Caki2 (cell line): Measurements from ENCODE around the gene CACNA1C. TPM values are rescaled to one million over a fixed set of nuclear protein-coding genes. Genes with fewer than 3 reads are reported as not detected.

ENCODE experiments used
- DNase-seq: peaks from one replicate; pipeline ENCODE4 v3.0.0-alpha.2; 2015; ENCODE audit warnings: low read depth
- in situ Hi-C: cut with HindIII; loops from 2 replicates; pipeline ENCODE4 v1.10.0; 2016; ENCODE audit warnings: low sequenced_read_pairs, low pct_unique_long_range_greater_than_20kb, mixed read lengths
- total RNA-seq: library from RNA; depleted of rRNA; stranded (reverse); fragments of >200 nt; shearing (Covaris generic); gene quantifications from 2 replicates; pipeline ENCODE4 v1.2.3, GENCODE V29; 2014; ENCODE audit warnings: low replicate concordance

The CACNA1C gene
- total RNA-seq, 1 experiment from 2014 or later, result 1.2 TPM

- DNase-seq, result no peak
- in situ Hi-C loops, result no loop called here
These were observed 145.8 kb downstream of the CACNA1C start for GRCh38 chr12:2198542-2198941.

DNA sequence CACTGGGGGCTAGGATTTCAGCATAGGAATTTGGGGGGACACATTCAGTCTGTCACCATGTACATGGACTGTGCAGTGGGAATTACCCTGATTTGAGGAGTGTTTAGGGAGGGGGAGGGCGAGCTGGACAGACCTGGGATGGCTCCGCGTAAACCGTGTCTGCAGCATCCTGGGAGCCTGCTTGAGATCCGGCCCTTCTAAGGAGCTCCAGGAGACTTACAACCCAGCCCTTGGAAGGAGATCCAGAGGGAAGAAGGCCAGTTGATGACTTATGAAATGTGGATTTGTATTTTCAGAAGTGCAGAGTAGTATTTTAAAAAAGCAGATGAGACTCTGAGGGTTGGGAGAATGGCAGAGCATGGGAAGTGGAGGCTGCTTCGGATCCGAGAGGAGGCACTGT is 153.2 kb downstream of the CACNA1C start:
- no peak for DNase-seq
- in situ Hi-C loops, result no loop called here

GRCh38 chr12:2208837-2209635 is 156.2 kb downstream of the CACNA1C start:
- no peak for DNase-seq
- in situ Hi-C loops, result no loop called here

- no peak for DNase-seq
- in situ Hi-C loops, result no loop called here
These were observed 158.3 kb downstream of the CACNA1C start for GRCh38 chr12:2211119-2211518.

GRCh38 chr12:2212537-2212936 is 159.8 kb downstream of the CACNA1C start:
- DNase-seq, result no peak

DNA sequence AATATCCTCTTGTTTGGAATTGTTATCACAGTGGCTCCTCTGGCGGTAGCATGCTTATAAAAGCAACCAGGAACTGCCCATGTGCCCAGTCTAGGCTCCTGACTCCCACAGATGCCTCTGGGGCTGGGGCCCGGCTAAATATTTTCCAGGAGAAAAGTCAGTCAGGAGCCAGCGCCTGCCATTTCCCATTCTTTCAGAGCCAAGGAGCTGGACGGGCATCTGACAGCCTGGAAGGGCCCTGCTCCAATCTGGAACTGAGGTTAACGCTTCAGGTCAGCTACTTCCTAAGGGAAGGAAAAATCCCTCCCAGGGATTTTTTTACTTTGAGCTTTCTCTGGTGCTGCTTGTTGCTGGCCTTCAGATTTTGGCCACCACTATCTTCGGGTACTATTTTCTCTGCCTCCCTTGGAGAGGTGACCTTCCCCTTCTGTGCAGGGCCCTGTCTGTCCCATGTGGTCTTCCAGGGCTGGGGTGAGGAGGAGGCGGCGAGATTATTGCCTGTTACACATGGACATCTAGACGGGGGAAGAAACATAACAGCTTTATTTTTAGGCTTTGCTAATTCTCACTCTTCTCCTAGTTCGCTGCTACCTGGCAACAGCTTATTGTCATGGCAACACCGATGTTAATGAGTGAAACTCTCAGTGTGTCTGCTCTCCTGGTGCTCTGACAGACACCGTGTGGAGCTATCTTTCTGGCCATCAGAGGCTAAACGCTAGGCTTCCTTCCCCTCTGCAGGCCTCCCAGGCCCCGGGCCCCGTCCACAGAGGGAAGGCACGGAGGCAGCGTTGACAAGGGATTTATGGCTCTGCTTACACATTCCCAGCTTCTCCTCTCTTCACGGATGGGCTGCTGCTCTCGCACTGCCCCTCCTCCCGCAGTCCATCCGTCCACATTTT is 160.4 kb downstream of the CACNA1C start:
- in situ Hi-C loops, result no loop called here
- no peak for DNase-seq

More at GRCh38 chr12:2212537-2212936, 159.8 kb downstream of the CACNA1C start:
- in situ Hi-C loops, result no loop called here

- in situ Hi-C loops, result no loop called here
These were observed 161.6 kb downstream of the CACNA1C start for GRCh38 chr12:2214411-2214810.

GRCh38 chr12:2215709-2216560 is 163.1 kb downstream of the CACNA1C start:
- in situ Hi-C loops, result no loop called here
- no peak for DNase-seq

More at GRCh38 chr12:2214411-2214810, 161.6 kb downstream of the CACNA1C start:
- no peak for DNase-seq

DNA sequence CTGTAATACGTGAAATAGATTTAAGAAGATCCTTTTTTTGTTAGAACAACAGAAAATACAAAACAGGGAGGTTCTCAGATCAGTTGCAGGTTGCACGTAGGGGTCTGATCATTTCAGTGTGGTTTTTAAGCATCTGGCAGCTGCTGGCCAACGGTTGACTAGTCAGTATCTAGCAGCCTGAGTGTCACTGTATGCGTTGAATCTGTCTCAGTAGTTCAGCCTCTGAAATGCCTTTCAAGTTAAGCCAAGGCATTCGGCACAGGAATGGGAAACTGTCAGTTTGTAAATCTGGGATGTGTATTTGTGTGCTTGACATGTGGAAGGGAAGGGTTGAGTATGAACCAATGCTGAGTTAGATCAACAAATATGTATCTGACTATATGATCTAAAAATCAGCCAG is 165.9 kb downstream of the CACNA1C start:
- no peak for DNase-seq
- in situ Hi-C loops, result no loop called here

DNA sequence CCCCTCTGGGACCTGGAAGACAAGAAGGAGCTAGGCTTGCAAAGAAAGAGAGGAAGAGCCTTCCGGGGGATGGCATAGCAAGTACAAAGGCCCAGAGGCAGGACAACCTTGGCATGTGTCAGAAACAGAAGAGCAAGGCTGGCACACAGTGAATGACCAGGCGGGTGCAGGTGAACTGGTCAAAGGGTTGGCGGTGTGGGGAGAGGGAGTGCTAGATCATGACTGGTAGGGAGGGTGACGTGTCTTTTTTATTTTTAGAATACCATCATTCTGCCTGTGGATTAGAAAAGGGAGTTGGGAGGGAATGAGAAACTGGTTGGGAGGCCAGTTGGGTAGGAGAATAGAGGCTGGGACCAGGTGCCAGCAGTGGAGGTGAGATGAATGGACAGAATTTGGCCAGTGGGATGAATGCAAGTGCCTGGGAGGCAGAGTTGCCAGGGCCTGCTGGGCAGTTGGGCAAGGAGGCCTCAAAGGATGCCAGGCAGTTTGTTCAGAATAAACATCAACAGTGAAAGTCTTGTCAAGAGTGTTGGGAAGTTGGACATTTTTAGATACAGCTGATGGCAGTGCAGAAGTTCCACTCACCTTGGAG is 168.3 kb downstream of the CACNA1C start:
- DNase-seq, result no peak
- in situ Hi-C loops, result no loop called here

DNA sequence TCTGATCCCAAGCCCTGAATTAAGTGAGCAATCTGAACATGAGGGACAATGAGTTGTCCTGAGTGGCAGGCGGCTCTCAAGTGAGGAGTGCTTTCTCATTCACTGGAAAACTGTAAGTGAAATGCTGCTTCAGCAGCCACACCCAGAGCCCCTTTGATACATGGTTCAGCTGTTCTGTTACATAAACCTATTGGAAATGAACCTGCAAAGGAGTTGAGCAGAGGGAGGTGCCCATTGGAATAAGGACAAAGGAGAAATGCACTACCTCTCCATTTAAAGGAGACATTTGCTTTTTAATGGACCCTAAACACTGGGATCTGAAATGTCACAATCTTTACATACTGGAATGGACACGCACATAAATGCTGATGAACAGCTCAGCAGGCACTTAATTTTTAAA is 169.9 kb downstream of the CACNA1C start:
- DNase-seq, result no peak
- in situ Hi-C loops, result no loop called here

GRCh38 chr12:2224961-2225360 is 172.2 kb downstream of the CACNA1C start:
- in situ Hi-C loops, result no loop called here
- no peak for DNase-seq

DNA sequence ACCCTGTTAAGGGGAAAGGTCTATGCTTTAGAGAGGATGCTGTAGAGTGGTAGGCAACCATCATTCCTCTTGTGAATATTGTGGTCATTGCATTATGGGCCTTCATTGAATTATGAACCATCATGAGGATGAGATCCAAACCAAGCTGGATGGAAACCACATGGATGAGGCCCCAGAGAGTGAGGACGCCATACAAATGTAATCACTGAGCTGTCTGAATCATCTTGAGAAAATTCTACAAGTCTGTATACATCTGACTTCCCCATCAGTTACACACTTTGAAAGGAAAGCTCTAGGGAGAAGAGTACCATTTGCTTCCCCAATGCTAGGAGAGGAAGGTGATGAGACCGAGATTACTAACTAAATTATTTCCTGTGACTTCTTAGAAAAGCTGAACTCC is 172.9 kb downstream of the CACNA1C start:
- DNase-seq, result no peak
- in situ Hi-C loops, result no loop called here

GRCh38 chr12:2226641-2227040 is 173.9 kb downstream of the CACNA1C start:
- in situ Hi-C loops, result no loop called here
- DNase-seq, result no peak

DNA sequence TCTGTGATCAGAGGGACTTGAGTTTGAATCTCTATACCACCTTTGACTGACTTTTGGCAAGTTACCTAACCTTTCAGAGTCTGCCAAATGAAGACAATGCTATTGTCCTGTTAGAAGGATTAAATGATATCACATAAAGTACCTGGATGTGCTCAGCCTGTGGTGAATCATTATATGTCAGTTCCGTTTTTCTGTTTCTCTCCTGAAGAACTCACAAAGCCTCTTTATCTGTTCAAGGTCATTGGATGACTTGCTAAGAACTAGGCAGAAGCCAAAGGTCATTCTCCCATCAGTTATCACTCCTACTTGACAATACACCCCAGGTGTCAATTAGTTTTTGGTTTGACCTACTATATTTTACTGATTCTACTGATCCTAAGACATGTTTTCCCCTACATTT is 174.6 kb downstream of the CACNA1C start:
- in situ Hi-C loops, result no loop called here
- DNase-seq, result no peak

- DNase-seq, result no peak
- in situ Hi-C loops, result no loop called here
These were observed 175.7 kb downstream of the CACNA1C start for GRCh38 chr12:2228535-2228934.

DNA sequence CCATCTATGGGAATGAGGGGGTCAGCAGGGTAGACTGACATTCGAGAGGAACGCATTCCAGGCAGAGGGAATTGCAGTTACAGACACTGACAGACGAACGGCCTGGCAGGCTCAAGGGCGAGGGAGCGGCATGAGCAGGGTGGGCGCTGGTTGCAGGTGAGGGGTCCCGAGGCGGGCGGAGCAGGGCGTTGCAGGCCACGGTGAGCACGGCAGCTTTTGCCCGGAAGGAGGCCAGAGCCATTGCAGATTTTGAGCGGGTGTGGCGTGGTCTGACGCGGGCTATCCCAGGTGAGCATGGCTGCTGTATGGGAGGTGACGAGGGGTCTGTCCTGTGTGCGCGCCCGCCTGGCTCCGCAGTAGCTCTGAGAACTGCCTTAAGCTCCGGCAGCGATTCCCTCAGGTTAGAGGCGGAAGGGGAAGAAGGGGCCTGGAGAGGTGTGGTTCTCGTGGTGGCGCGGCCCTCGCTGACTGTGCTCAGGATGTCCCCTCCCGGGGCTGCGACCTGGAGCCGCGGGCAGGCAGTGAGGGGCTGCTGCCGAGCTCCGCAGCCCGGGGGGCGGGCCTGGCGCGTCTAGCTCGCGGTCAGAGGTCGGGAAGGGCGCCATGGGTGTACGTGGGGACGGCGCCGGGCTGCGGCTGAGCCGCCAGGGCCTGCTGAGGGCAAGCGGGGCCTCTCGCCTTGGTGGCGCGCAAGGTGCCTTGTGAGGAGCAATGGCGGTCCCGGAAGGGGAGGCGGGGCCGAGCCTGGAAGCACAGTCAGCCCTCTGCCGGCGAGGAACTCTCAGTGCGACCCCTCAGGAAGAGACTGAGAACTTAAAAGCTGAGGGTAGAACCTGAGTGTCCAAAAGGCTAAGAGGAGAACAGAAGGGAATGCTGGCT is 177.1 kb downstream of the CACNA1C start:
- no peak for DNase-seq
- in situ Hi-C loops, result no loop called here
